ENCODE data around the gene ARPP19.
"Not testable (repeated sequence)": the region's sequence is repeated elsewhere in the genome, so short reads cannot be mapped to it uniquely, and the experiment has no call there.

The ARPP19 gene, protein sequence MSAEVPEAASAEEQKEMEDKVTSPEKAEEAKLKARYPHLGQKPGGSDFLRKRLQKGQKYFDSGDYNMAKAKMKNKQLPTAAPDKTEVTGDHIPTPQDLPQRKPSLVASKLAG

DNA sequence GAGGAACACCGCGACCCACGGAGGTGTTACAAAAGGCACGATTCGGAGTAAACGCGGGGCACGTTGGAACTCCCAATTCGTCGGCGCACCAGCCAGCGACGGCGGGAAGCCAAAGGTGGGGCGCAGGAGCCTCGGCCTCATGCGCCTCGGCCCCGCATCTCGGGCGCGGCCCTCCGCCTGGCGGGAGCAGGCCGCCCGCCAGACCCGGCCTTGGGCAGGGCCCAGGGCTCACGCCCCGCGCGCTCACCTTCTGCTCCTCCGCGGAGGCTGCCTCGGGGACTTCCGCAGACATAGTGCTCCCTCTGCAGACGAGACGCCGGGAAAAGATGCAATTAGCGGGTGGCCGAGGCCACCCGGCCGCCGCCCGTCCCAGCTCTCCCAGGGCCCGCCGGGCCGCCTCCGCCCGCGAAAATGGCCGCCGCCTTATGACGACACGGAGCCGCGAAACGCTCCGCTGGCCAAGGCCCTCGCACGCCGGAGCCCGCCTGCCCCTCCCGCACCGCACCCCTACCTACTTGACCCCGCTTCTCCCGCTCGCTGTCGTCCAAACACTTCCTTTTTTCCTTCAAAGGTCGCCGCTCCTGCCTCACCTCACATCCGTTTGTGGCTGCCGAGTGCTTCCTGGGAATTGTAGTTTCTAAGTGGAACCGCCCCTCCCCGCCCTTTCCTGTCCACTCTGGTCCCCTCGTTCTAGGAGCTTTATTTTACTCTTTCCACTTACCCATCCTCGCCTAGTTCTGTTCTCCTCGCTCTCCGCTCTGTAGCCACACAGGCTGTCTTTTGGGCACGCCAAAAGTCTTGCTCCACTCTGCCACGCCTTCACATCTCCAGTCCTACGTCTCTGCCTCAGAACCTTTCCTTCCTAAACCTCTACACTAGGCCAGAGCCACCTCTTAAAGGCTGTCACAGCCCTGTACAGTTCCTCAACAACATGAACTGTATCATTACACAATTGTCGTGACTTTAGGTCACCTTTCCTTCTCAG lies at the start of gene ARPP19:
Gene ARPP19, minus strand, starts transcription at position 430 of the 985 bp plus-strand sequence. Its CDS starts 138 bp downstream, at position 292.
- peak; percentile 51 to 55 for DNase-seq (ENCODE audit: low read depth in 2 of 2)

DNA sequence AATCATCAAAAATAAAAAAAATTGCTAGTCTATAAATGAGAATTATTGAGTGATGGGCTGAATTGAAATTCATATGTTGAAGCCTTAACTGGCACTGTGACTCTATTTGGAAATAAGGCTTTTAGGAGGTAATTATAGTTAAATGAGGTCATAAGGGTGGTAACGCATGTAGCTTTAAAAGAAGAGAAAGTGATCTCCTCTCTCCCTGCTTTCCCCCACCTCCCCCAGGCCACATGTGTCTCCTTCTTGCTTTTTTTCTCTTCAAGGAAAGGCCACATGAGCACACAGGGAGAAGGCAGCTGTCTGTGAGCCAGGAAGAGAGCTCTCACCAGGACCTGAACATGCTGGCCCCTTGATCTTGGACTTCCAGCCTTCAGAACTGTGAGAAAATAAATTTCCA lies 48.2 kb upstream of the ARPP19 start:
- DNase-seq (ENCODE audit: low read depth in 2 of 2) = no peak

GRCh38 chr15:52615302-52615701 lies 46.5 kb upstream of the ARPP19 start:
- DNase-seq (ENCODE audit: low read depth in 2 of 2) = no peak

GRCh38 chr15:52609593-52609992 lies 40.8 kb upstream of the ARPP19 start:
- no peak for DNase-seq (ENCODE audit: low read depth in 2 of 2)

DNA sequence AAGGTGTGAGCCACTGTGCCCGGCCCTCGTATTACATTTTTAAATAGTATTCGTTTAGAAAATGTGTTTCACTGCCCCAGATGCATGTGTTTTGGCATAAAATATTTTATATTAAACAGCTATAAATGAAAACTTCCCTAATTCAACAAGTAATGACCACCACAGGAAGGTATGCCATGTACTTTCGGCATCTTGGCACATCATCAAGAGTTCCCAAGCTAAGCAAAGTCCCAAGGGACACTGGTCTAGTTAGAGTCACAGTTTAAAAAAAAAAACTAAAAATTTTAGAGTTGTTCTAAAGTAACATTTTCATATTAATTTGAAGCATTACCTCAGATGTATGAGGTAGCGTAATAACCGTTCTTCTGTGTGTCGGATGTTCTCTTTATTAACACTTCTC lies 15.6 kb upstream of the ARPP19 start:
- no peak for DNase-seq (ENCODE audit: low read depth in 2 of 2)

- no peak for DNase-seq (ENCODE audit: low read depth in 2 of 2)
Measured at GRCh38 chr15:52579852-52580251, 11.0 kb upstream of the ARPP19 start.

GRCh38 chr15:52576692-52577091 lies 7.9 kb upstream of the ARPP19 start:
- DNase-seq (ENCODE audit: low read depth in 2 of 2) = no peak

- not testable (repeated sequence) for DNase-seq (ENCODE audit: low read depth in 2 of 2)
Measured at GRCh38 chr15:52575573-52575972, 6.7 kb upstream of the ARPP19 start.

DNA sequence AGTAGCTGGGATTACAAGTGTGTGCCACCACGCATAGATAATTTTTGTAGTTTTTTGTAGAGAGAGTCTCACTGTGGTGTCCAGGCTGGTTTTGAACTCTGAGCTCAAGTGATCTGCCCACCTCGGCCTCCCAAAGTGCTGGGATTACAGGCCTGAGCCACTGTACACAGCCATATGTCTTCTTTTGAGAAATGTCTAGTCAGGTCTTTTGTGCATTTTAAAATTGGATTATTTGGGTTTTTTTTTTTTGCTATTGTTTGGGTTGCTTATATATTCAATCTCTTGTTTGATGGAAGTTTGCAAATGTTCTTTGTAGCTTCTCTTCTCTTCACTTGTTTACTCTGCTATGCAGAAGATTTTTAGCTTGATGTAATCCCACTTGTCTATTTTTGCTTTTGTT lies 6.2 kb upstream of the ARPP19 start:
- DNase-seq (ENCODE audit: low read depth in 2 of 2) = no peak

- not testable (repeated sequence) for DNase-seq (ENCODE audit: low read depth in 2 of 2)
Measured at GRCh38 chr15:52574623-52575022, 5.8 kb upstream of the ARPP19 start.

- peak in 1 of 2 donors; percentile 18 for DNase-seq (ENCODE audit: low read depth in 2 of 2)
Measured at GRCh38 chr15:52567871-52568600, 794 bp downstream of the ARPP19 start.

DNA sequence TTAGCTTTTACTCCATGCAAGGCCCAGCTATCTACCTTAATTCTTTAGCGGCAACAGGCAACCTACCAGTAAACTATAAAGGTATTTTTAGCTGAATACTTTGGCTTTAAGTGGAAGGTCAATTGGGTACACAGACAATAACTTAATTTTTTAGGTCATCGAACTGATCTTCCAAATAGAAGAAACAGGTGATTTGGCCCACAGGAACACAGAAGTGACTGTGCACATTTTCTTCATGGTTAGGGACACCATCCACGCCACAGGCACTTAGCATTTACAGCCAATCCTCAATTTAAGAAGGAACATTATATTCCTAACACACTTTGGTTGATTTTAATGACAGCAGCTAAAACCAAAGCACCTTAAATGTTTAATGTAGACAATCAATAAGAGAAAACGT lies 1.9 kb downstream of the ARPP19 start:
- no peak for DNase-seq (ENCODE audit: low read depth in 2 of 2)

- not testable (repeated sequence) for DNase-seq (ENCODE audit: low read depth in 2 of 2)
Measured at GRCh38 chr15:52565417-52566358, 3.1 kb downstream of the ARPP19 start.

DNA sequence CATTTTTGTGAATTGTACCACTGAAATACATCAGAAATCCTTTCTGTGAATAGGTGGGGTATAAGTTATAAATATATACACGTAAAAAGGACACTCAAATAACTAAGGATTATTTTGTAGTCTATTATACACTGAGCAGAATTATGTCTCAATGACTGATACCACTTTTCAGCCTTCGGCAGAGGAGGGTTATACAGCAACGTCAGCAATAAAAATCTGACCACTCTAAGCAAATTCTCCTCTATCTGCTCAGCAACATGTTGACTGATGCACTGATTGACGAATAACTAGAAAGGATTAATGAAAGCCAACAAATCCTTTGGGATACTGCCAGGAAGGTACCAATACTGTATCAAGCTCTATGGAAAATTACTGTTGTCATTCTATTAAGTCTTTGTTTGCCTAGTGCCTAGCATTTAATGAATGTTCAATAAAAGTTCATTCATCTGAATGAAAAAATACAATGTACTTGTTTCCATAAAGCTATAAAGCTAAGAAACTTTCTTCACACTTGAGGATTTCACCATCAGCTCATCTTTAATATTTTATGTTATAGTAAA lies 5.2 kb downstream of the ARPP19 start:
- DNase-seq (ENCODE audit: low read depth in 2 of 2) = no peak

DNA sequence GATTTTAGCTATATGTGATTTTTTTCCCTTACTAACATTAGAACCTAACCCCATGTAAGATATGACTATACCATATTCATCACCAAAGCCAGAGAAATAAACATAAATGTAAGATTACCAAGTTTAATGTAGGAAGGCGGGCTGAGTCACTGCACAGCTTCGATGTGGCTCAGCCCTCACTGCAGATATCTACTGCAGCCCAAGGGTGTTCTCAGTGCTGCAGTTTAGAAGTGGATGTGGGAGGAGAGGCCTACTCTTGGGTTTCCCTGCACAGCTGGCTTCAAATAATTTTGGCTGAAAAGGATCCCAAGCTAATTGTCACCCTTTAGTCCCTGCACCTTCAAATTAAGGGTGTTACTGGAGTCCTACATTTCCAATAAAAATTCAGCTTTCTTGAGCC lies 9.3 kb downstream of the ARPP19 start:
- DNase-seq (ENCODE audit: low read depth in 2 of 2) = no peak

- no peak for DNase-seq (ENCODE audit: low read depth in 2 of 2)
Measured at GRCh38 chr15:52559022-52559421, 9.8 kb downstream of the ARPP19 start.

GRCh38 chr15:52558196-52558595 lies 10.6 kb downstream of the ARPP19 start:
- no peak for DNase-seq (ENCODE audit: low read depth in 2 of 2)

GRCh38 chr15:52557274-52557641 lies 11.6 kb downstream of the ARPP19 start:
- no peak for DNase-seq (ENCODE audit: low read depth in 2 of 2)

DNA sequence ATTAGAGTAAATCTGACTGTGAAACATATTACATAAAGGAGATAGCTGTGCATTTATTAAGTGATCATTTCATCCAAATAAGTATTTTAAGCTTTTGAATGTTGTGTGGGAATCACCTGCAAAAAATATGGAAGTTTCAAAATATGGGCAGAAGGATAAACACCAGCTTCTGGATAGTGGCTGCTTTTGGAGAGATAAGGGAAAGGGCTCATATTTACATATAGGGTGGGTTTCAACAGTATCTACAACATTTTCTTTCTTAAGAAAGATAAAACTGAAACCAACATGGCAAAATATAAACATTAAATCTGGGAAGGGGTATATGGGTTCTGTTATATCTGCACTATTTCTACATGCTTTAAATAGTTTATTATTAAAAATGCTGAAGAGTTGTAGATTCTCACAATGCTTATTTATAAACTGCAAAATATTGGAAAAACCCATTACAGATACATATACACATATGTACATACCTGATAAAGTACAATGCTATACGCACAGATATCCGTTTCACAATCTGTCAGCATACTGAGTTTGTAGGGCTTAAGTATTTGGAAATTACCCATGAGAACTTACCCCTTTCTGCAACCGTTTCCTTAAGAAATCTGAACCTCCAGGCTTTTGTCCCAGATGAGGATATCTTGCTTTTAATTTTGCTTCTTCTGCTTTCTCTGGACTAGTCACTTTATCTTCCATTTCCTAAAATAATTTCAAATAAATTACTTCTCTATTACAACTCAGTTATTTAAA lies 12.1 kb downstream of the ARPP19 start:
- no peak for DNase-seq (ENCODE audit: low read depth in 2 of 2)

GRCh38 chr15:52552303-52552702 lies 16.5 kb downstream of the ARPP19 start:
- DNase-seq (ENCODE audit: low read depth in 2 of 2) = no peak
